Mesenchymal stem cell (in vitro differentiated cells and primary cell): ENCODE measurements around the gene OR4F6.
"Not testable (repeated sequence)": the region's sequence is repeated elsewhere in the genome, so short reads cannot be mapped to it uniquely, and the experiment has no call there.

ENCODE experiments used
- DNase-seq: peaks from one replicate; pipeline ENCODE4 v3.0.0-alpha.2; 2013
- H2AFZ ChIP-seq: one replicate; pipeline ENCODE4 v1.6.1; 2013; ENCODE audit warnings: low read depth, mild to moderate bottlenecking, control low read depth, inconsistent platforms, low read length, moderate library complexity
- H2AK5ac ChIP-seq: 2 replicates; pipeline ENCODE4 v1.6.1; 2013; ENCODE audit warnings: low read length, moderate library complexity, mild to moderate bottlenecking, inconsistent platforms; ENCODE audit not compliant: severe bottlenecking
- H2BK120ac ChIP-seq: one replicate; pipeline ENCODE4 v1.6.1; 2013; ENCODE audit warnings: low read depth, mild to moderate bottlenecking, inconsistent platforms, low read length, moderate library complexity
- H2BK12ac ChIP-seq, 2 experiments: one replicate each; pipeline ENCODE4 v1.6.1; 2013; ENCODE audit warnings: inconsistent platforms in 2 of 2, low read length in 2 of 2, mild to moderate bottlenecking in 2 of 2, moderate library complexity in 2 of 2, control low read depth in 1 of 2
- H2BK15ac ChIP-seq: one replicate; pipeline ENCODE4 v1.6.1; 2013; ENCODE audit warnings: mild to moderate bottlenecking, low read depth, inconsistent platforms; ENCODE audit not compliant: poor library complexity, severe bottlenecking
- H2BK5ac ChIP-seq: 2 replicates; pipeline ENCODE4 v1.6.1; 2013; ENCODE audit warnings: low read depth, mild to moderate bottlenecking, low read length, control low read depth, inconsistent platforms; ENCODE audit not compliant: poor library complexity, severe bottlenecking
- H3K14ac ChIP-seq, 2 experiments: one replicate each; pipeline ENCODE4 v1.6.1; 2013; ENCODE audit warnings: inconsistent platforms in 2 of 2, low read length in 2 of 2, control low read depth in 1 of 2, mild to moderate bottlenecking in 1 of 2, moderate library complexity in 1 of 2
- H3K18ac ChIP-seq, 2 experiments: one replicate each; pipeline ENCODE4 v1.6.1; 2013; ENCODE audit warnings: inconsistent platforms in 2 of 2, low read length in 2 of 2, control low read depth in 1 of 2, low read depth in 1 of 2, mild to moderate bottlenecking in 1 of 2
- H3K23ac ChIP-seq, 2 experiments: one replicate each; pipeline ENCODE4 v1.6.1; 2013; ENCODE audit warnings: inconsistent platforms in 2 of 2, low read length in 2 of 2, mild to moderate bottlenecking in 2 of 2, moderate library complexity in 2 of 2, control low read depth in 1 of 2
- H3K27ac ChIP-seq: 2 replicates; pipeline ENCODE4 v1.5.1; 2013; ENCODE audit warnings: mild to moderate bottlenecking, moderate library complexity, low read length, control low read depth, inconsistent platforms; ENCODE audit not compliant: poor library complexity, severe bottlenecking
- H3K27me3 ChIP-seq, 2 experiments: 2 replicates each; pipeline versions ENCODE4 v1.6.1 to v1.7.0; 2013; ENCODE audit warnings: low read length in 2 of 2, mild to moderate bottlenecking in 2 of 2, moderate library complexity in 2 of 2, control low read depth in 1 of 2, inconsistent platforms in 1 of 2; ENCODE audit not compliant: control insufficient read depth in 1 of 2, insufficient read depth in 1 of 2
- H3K36me3 ChIP-seq, 2 experiments: 2 replicates each; pipeline versions ENCODE4 v1.6.1 to v1.7.0; 2013; ENCODE audit warnings: low read length in 2 of 2, control low read depth in 1 of 2, inconsistent platforms in 1 of 2, low read depth in 1 of 2, mild to moderate bottlenecking in 1 of 2; ENCODE audit not compliant: insufficient read depth in 2 of 2, control insufficient read depth in 1 of 2
- H3K4ac ChIP-seq, 2 experiments: one replicate each; pipeline ENCODE4 v1.6.1; 2013; ENCODE audit warnings: inconsistent platforms in 2 of 2, low read length in 2 of 2, mild to moderate bottlenecking in 2 of 2, moderate library complexity in 2 of 2, control low read depth in 1 of 2, low read depth in 1 of 2
- H3K4me1 ChIP-seq: 2 replicates; pipeline ENCODE4 v1.6.1; 2013; ENCODE audit warnings: low read depth, low read length, control low read depth; ENCODE audit not compliant: control insufficient read depth, insufficient read depth
- H3K4me2 ChIP-seq: 2 replicates; pipeline ENCODE4 v1.6.1; 2013; ENCODE audit warnings: low read length, mild to moderate bottlenecking, inconsistent platforms; ENCODE audit not compliant: poor library complexity, severe bottlenecking
- H3K4me3 ChIP-seq, 2 experiments: 2 replicates each; pipeline versions ENCODE4 v1.5.1 to v1.7.0; 2013; ENCODE audit warnings: low read length in 2 of 2, mild to moderate bottlenecking in 2 of 2, control low read depth in 1 of 2, low read depth in 1 of 2; ENCODE audit not compliant: insufficient read depth in 1 of 2
- H3K79me1 ChIP-seq: replicated peaks from 2 replicates; pipeline ENCODE4 v1.6.1; 2013; ENCODE audit warnings: mild to moderate bottlenecking, control low read depth, low read length, inconsistent platforms; ENCODE audit not compliant: poor library complexity, severe bottlenecking
- H3K9ac ChIP-seq: 2 replicates; pipeline ENCODE4 v1.7.0; 2013; ENCODE audit warnings: mild to moderate bottlenecking, low read length, moderate library complexity
- H3K9me3 ChIP-seq: 2 replicates; pipeline ENCODE4 v1.7.0; 2013; ENCODE audit warnings: mild to moderate bottlenecking, low read length; ENCODE audit not compliant: control insufficient read depth
- H4K8ac ChIP-seq: one replicate; pipeline ENCODE4 v1.6.1; 2013; ENCODE audit warnings: inconsistent platforms, mild to moderate bottlenecking, low read length, moderate library complexity
- H4K91ac ChIP-seq: one replicate; pipeline ENCODE4 v1.6.1; 2013; ENCODE audit warnings: mild to moderate bottlenecking, low read length, inconsistent platforms
- WGBS: methylation state at CpG from one replicate; pipeline ENCODE4 v1.1.7; 2013; ENCODE audit warnings: mixed read lengths; 5-methylcytosine and 5-hydroxymethylcytosine counted together

The OR4F6 gene

GRCh38 chr15:101778576-101778975 lies 24.7 kb upstream of the OR4F6 start:
- not testable (repeated sequence) for H3K4me1 ChIP-seq

GRCh38 chr15:101780225-101780624 lies 23.1 kb upstream of the OR4F6 start:
- not testable (repeated sequence) for H3K4me2 ChIP-seq, H3K18ac ChIP-seq, H3K4me3 ChIP-seq, H2BK120ac ChIP-seq, H3K4me1 ChIP-seq, H3K9me3 ChIP-seq, H3K23ac ChIP-seq, H4K91ac ChIP-seq, H3K79me1 ChIP-seq, H2AK5ac ChIP-seq, H2AFZ ChIP-seq, H3K36me3 ChIP-seq, H3K14ac ChIP-seq, H3K4ac ChIP-seq, H2BK5ac ChIP-seq, H2BK15ac ChIP-seq, H3K27ac ChIP-seq, H3K9ac ChIP-seq, H4K8ac ChIP-seq, H2BK12ac ChIP-seq
- peaks cover 0 to 24% of the 10 kb centered on the region in 2 experiments for H3K27me3 ChIP-seq
- WGBS: no CpG with 5 or more reads among the region's 1 CpG
- DNase-seq: peak; percentile 20

More at GRCh38 chr15:101778576-101778975, 24.7 kb upstream of the OR4F6 start:
- not testable (repeated sequence) for H3K36me3 ChIP-seq, H3K9me3 ChIP-seq, H2BK12ac ChIP-seq, H3K9ac ChIP-seq, H2AFZ ChIP-seq, H3K79me1 ChIP-seq, H3K23ac ChIP-seq, H4K91ac ChIP-seq, H3K4ac ChIP-seq, H3K14ac ChIP-seq, H3K4me3 ChIP-seq, H4K8ac ChIP-seq, H2BK15ac ChIP-seq, H3K4me2 ChIP-seq, H3K18ac ChIP-seq, DNase-seq, H3K27ac ChIP-seq, H2BK5ac ChIP-seq, H2BK120ac ChIP-seq, H2AK5ac ChIP-seq
- peaks cover 0 to 20% of the 10 kb centered on the region in 2 experiments for H3K27me3 ChIP-seq
- WGBS: 89% methylated on average over 9 of the region's 10 CpGs

- Histone ChIP-seq H2BK5ac (no peak overlapping the region), H3K23ac (no peak overlapping the region), H3K27ac (no peak overlapping the region), H4K8ac (no peak overlapping the region), H3K9me3 (no peaks in the 10 kb centered on the region), H3K9ac (no peak overlapping the region), H3K4ac (no peak overlapping the region), H3K27me3 (peaks cover 0 to 14% of the 10 kb centered on the region in 2 experiments), H3K36me3 (no peaks in the 10 kb centered on the region), H4K91ac (no peak overlapping the region), H2AFZ (no peak overlapping the region), H3K4me3 (no peak overlapping the region), H3K4me2 (no peak overlapping the region), H3K4me1 (peaks cover 2% of the 10 kb centered on the region), H3K18ac (no peak overlapping the region), H3K79me1 (no peaks in the 10 kb centered on the region), H2BK120ac (no peak overlapping the region), H2BK12ac (no peak overlapping the region), H2AK5ac (no peak overlapping the region), H3K14ac (no peak overlapping the region), H2BK15ac (no peak overlapping the region)
- WGBS: 80% methylated on average over 9 of the region's 9 CpGs
- no peak for DNase-seq
These were observed 21.4 kb upstream of the OR4F6 start for GRCh38 chr15:101781928-101782327.

GRCh38 chr15:101784644-101785043 lies 18.7 kb upstream of the OR4F6 start:
- no peaks in the 10 kb centered on the region for H3K9me3 ChIP-seq
- no peak overlapping the region for H3K14ac ChIP-seq
- no peak overlapping the region for H3K4ac ChIP-seq
- no peak overlapping the region for H2BK15ac ChIP-seq
- H3K9ac ChIP-seq: no peak overlapping the region
- DNase-seq: no peak
- no peak overlapping the region for H4K8ac ChIP-seq
- no peak overlapping the region for H2AFZ ChIP-seq
- no peak overlapping the region for H3K4me3 ChIP-seq
- H2BK5ac ChIP-seq: no peak overlapping the region
- no peak overlapping the region for H3K4me2 ChIP-seq
- H2BK12ac ChIP-seq: no peak overlapping the region
- H2AK5ac ChIP-seq: no peak overlapping the region
- no peak overlapping the region for H2BK120ac ChIP-seq
- H4K91ac ChIP-seq: no peak overlapping the region
- no peak overlapping the region for H3K27ac ChIP-seq
- no peaks in the 10 kb centered on the region for H3K79me1 ChIP-seq
- 57% methylated on average over 1 of the region's 2 CpGs for WGBS
- H3K27me3 ChIP-seq: peaks cover 0 to 9% of the 10 kb centered on the region in 2 experiments
- H3K36me3 ChIP-seq: no peaks in the 10 kb centered on the region
- H3K4me1 ChIP-seq: no peaks in the 10 kb centered on the region
- H3K23ac ChIP-seq: no peak overlapping the region
- no peak overlapping the region for H3K18ac ChIP-seq
